DMS153 treated with DMSO at 0.1 percent for 48 hours (cell line): Measurements from ENCODE around the gene KDSR.

Source experiments
- DNase-seq: peaks from one replicate; lab custom pipeline; 2025; ENCODE audit not compliant: unreplicated experiment; lab: John Stamatoyannopoulos, UW

Gene KDSR

DNA sequence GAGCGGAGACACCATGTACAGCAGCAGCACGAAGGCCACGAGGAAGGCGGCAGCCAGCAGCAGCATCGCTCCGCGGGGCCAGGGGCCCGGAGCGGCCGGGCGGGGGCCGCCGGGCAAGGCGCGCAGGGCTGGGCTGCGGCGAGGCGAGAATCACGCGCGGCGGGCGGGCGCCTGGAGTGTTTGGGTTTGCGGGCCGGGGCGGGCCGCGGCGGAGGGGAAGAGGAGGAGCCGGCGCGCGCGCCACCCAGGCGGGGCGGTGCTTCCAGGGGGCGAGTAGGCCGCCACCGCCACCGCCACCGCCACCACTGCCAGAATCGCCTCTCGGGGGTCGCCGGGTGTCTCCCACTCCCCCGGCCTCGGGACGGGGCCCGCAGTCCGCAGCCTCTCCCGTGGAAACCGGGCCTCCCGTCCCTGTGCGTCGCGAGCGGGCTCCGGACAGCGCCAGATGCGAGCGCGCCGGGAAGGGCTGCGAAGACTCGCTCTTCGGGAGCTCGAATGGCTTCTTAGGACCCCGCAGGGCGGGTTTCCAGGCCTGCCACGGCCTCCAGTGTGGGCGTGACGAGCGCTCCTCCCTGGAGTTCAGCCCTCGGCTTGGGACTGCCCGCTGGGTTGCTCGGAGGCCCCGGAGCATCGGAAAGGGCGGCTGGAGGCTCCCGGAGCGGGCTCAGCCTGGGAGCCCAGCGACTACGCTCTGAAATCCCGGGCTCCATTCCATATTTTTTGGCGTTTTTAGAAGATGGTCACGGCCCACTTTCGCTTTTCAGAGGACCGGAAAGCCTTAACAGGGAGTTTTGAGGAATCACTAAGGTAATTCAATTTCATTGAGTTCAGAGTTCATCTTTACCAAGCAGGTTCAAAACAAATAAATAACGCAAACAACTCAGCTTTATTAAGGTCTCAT is at the start of gene KDSR:
TSS of gene KDSR (minus strand) at position 154 of the 901 bp plus-strand sequence. CDS start at position 66, 88 bp downstream.
- DNase-seq = peak; percentile 96

DNA sequence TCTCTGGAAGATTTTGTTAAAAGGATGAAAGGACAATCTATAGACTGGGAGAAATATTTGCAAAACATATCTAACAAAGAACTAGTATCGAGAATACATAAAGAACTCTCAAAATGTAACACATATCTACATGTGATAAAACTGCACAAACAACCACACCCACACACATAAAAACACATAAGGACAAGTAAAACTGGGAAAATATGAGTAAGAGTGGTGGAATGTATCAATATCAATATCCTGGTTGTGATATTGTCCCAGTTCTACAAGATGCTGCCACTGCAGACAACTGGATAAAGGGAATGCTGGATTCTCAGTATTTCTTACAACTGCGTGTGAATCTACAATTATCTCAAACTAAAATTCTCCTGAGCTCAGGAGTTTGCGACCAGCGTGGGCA is 45.9 kb upstream of the KDSR start:
- no peak for DNase-seq

- no peak for DNase-seq
These were observed 43.8 kb upstream of the KDSR start for GRCh38 chr18:63410792-63411191.

GRCh38 chr18:63409301-63409700 is 42.3 kb upstream of the KDSR start:
- DNase-seq = no peak

DNA sequence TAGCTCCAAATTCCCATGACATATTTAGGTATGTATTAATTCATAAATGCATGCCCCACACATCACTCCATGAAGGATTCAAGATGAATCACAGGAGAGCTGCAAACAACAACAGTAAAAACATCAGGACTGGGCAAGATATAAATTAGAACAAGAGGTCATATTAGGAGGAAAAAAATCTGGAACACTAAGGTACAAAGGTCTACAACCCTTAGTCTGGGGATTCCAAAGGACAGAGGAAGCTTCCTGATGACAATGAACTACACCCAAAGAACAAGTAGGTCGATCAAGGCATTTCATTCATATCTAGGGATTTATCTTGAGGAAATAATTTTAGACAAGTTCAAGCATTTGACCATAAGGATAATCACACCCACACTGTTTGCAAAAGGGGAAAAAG is 40.7 kb upstream of the KDSR start:
- no peak for DNase-seq

DNA sequence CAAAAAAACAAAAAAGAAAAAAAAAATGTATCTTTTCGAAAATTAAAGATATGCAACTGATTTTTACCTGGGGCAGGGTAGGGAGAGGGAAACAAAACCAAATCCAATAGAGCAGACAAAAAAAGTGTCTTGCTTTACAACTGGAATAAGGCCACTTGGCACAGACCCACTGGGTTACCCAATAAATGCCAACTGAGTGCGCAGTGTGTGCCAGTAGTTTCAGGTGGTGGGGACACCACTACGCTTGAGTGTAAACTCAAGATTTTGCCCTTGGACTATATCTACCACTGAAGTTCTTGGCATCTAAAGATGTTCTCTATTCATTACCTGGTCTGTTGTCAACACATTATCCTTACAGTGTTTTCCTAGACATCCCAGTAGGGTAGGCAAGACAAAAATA is 39.0 kb upstream of the KDSR start:
- DNase-seq = no peak

DNA sequence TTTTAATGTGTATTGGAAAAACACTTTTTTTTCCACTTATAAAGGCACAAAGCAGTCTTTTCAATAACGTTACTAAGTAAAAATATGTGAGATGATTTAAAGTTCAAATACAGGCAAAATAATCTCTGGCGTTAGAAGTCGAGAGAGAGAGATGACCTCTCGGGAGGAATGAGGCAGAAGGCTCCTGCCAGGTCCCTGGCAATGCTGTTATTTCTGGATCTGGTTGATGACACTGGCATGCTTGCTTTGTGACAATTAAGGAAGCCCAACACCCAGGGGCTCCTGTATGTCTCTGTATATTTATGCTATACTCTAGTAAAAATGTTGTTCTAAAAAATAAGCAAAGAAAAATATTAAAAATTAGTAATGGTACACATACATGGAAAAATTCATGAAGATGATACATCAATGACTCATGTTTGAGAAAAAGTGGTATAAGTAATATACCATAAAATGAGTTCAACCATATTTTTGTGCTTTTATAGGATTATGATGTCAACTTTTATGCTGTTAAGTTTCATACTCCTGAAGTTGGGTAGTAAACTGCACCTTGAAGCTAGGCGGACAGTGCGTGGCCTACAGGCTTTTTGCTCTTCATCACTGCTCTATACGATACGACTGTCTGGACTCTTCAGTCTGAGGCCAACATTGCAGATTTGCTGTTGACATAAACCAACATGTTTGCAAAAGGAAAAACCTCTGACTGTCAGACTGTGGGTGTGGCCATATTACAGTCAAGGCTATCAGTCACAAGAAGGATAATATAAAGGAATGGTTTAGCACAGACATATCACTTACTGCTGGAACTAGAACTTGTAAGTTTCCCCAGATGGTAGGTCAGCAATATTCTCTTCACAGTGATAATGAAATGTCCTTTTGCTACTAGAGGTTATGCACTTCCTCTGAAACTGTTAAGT is 35.5 kb upstream of the KDSR start:
- DNase-seq = no peak

GRCh38 chr18:63399300-63399699 is 32.3 kb upstream of the KDSR start:
- no peak for DNase-seq

DNA sequence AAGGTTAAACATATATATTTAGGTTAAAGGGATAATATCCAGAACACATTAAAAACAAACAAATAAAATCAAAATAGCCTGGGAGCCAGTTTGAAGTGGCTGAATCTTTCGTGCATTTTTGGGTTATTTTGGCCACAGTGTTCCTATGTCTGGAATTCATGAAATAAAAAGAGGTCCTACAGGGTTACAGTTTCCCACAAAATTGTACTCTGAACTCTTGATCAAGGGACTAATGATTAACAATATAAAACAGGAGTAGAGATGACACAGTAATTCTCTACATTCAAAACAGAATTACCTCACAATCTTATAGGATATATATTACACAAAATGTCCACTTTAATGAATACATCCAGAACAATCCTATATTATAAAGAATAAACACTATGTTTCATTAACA is 30.3 kb upstream of the KDSR start:
- no peak for DNase-seq

DNA sequence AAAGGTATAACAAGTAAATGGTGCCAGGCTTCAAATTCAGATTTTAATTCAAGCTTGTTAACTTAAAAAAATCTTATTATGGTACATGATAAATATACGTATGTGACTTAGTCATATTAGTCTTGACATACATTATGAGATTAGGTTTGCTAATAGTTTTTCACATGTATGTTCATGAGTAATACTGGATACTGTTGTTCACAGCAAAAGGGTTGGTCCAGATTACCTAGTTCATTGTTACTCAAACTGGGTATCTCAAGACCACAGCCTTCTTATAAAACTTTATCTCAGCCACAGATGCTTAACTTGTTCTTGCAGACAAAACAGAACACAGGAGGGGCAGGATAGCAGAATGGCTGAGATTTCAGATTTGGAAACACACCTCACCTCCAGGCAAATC is 28.5 kb upstream of the KDSR start:
- DNase-seq = no peak

DNA sequence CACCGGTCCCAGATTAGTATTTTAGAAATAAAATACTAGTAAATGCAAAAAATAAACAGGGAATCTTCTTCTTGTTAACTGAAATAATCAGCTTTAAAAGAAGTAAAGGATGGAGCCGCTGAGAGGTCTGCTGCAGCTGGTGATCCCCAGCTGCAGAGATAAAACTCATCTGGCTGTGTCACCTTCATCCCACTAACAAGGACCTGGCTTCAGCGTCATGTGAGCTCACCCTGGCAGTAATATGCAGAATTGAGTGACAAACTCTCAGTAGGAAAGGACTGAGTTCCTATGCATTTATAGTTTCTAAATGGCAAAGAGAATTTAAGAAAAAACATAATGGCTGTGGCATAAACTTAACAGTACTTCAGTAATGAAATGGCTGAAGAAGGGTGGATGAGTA is 27.9 kb upstream of the KDSR start:
- DNase-seq = no peak

- no peak for DNase-seq
These were observed 20.9 kb upstream of the KDSR start for GRCh38 chr18:63387861-63388260.

GRCh38 chr18:63382843-63383242 is 15.8 kb upstream of the KDSR start:
- DNase-seq = no peak

GRCh38 chr18:63379639-63379962 is 12.6 kb upstream of the KDSR start:
- DNase-seq = no peak

DNA sequence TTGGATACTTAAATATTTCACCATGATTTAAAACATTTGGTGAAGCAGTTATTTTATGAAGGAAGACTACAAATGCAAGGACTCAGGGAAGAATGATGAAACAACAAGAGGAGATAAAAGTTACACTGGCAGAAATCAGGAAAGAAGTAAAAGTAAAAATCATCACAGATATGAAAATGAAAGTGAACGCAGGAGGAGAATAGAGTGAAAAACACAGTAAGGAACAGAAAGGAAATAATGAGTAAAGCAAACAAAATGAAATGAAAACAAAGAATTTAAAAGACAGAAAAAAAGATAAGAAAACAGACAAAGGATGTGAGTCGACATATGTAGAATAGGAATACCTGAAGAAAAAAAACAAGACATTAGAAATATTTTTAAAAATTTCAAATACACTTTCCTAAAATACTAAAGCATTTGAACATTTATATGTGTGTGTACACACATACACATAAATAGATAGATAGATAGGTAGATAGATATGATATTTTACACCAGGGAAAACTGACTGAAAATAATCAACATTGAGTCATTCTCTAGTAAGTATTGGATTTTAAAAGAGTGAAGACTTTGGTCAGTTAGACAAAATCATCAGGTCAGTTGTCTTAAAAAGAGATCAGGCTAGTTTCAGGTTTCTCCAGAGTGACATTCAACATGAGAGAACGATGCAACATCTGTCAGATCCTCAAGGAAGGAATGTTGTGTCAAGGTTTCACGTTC is 12.1 kb upstream of the KDSR start:
- DNase-seq = no peak

DNA sequence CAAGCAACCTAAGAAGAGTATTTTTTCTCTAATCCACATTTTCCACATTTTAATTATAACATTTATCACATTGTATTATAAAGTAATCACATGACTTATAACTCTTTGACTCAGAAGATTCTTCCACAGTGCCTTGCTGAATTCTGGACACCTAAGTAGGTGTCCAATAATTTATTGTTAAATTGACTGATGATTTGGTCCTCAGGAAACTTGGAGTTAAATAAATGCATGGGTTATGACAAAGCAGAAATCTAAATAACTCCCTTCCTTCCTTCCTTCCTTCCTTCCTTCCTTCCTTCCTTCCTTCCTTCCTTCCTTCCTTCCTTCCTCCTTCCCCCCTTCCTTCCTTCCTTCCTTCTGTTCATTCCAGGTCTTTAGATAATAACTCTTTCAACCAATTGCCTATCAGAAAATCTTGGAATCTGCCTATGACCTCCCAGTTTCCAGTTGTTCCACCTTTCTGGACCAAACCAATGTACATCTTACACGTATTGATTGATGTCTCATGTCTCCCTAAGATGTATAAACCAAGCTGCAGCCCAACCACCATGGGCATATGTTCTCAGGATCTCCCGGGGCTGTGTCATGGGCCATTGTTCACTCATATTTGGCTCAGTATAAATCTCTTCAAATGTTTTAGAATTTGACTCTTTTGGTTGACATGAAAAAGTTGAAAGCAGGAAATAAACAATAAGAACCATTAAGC is 10.4 kb upstream of the KDSR start:
- no peak for DNase-seq

DNA sequence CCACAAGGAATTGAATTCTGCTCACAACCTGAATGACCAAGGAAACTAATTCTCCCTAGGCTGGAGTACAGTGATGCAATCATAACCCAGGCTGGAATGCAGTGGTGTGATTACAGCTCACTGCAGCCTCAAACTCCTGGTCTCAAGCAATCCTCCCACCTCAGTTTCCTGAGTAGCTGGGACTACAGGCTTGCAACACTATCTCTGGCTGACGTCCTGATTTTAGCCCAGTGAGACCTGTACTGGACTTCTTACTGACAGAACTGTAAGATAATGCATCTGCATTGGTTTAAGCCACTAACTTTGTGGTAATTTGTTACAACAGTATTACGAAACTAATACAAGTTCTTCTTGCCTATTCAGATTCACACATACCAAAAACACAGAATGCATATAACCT is 9.5 kb upstream of the KDSR start:
- DNase-seq = no peak

GRCh38 chr18:63374540-63374939 is 7.5 kb upstream of the KDSR start:
- DNase-seq = no peak

DNA sequence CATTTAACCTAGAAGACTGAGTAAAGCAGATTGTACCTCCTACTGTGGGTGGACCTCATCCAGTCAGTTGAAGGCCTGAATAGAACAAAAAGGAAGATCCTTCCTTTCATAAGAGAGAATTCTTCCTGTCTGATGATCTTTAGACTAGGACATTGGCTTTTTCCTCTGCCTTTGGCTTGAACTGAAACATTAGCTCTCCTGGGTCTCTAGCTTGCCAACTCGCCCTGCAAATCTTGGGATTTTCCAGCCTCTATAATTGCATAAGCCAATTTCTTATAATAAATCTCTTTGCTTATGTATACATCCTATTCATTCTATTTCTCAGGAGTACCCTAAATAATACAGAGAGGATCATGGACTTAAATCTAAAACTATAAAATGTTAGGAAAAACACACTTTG is 6.2 kb upstream of the KDSR start:
- no peak for DNase-seq

DNA sequence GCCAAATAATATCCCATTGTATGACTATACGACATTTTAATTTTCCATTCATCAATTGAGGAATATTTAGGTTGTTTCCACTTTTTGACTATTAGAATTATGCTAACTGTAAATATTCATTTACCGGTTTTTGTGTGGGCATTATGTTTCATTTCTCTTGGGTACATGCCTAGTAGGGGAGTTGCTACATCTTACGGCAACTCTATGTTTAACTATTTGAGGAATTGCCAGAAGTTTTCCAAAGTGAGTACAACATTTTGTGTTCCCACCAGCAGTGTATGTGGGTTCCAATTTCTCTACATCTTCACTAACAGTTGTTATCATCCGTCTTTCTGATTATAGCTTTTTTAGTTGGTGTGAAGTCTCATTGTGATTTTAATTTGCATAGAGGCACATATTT is 1.6 kb upstream of the KDSR start:
- no peak for DNase-seq
